Stimulated activated CD4-positive, alpha-beta T cell treated with anti-CD3 and anti-CD28 coated beads, Interleukin-4, amount 100 ng/mL, for 24 hours (primary cell): ENCODE data around the gene PLPP6.

ENCODE experiments used
- DNase-seq: peaks from one replicate; pipeline ENCODE4 v3.0.0-alpha.2; 2020

PLPP6 gene

DNA sequence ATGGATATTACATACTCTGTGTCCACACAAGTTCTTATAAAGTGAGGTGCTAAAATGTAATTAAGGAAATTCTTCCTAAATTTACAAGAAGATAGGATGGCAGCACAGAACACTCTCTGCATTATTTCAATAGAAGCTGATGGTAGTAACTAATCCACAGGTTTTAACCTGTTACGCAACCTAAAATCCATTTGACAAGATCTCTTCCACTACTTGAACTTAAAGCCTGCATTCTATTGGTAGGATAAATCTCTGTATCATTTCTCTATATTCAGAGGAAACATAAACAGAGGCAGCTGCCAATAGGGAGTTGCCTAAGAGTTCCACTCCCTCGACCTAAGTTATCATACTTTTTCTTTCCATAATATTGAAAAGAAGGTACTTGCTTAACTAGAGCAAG is 38.8 kb downstream of the PLPP6 start:
- no peak for DNase-seq

- no peak for DNase-seq
Observed at GRCh38 chr9:4701526-4701925, 39.4 kb downstream of the PLPP6 start.

DNA sequence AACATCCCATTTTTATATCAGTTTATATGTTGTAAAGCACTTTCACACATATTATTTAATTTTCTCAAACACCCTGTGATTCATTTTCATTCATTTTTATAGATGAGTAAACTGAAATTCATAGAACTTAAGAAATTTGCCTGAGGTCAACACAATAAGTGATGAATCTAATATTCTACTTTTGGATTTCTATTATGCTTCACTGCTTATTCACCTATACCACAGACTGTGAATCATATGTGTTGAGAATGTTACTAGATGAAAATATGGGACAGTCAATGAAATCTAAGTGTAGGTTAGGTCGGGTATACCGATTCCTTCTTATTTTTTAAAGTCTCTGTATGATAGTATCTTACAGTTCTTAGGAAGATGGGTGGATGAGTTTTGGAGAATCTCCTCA is 42.0 kb downstream of the PLPP6 start:
- DNase-seq: no peak

GRCh38 chr9:4706021-4706420 is 43.9 kb downstream of the PLPP6 start:
- DNase-seq: no peak

- no peak for DNase-seq
Observed at GRCh38 chr9:4706971-4707622, 45.0 kb downstream of the PLPP6 start.

DNA sequence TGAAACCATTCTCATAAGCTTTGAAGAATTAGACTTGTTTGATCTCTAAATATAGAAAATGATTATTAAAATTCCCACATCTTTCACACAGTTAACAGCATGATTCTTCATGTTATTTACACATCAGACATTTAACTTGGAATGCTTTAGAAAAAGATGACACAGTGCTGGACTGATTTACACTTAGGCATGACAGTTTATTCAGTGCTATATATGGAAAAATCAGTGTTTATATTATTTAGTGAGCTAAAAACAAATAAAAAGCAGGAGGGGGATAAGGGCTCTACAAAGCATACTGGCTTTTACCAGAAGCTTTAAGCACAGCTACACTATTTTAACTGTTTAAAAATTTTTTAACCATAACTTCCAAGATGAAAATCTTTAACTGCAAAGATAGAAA is 47.3 kb downstream of the PLPP6 start:
- DNase-seq: no peak

GRCh38 chr9:4713849-4714248 is 51.8 kb downstream of the PLPP6 start:
- no peak for DNase-seq

DNA sequence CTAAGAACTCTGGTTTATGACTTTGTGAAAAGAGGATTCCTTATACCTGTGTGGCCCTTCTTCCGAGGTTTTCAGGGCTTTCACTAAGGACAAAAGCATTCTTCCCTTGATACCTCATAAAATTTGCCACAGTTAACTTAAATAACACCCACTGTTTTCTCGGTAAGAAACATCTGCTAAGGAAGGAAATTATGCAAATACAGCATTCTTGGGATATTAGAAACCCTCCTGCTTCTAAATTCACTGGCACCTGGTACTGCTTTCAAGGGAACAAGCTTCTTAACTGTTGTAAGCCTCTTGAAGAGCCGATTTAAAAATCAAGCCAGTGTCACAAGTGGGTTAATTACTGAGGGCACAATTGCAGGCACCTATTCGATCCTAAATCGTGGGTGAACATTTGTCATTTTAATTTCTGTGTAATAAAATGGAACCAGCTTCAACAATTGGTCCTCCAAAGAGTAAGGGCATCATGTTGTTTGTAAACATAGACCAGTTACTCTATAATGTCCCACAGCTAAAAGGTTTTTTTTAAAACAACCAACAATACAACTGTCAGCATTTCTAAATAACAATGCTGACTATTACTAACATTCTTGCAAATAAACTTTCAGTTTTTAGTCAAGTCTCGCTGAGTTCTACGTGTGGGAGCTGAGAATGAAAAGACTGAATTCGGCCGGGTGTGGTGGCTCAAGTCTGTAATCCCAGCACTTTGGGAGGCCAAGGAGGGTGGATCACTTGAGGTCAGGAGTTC is 52.3 kb downstream of the PLPP6 start:
- DNase-seq: no peak
